Mesenteric fat pad (tissue), 1 donor: ENCODE results near the gene TK1. TPM values are rescaled to one million over a fixed set of nuclear protein-coding genes. Genes with fewer than 3 reads are reported as not detected.
A peak's percentile ranks its signal among the peaks of the same experiment; 100 is the strongest.
"Not testable (repeated sequence)": the region's sequence is repeated elsewhere in the genome, so short reads cannot be mapped to it uniquely, and the experiment has no call there.

Experiments
- DNase-seq: peaks from one replicate; pipeline ENCODE4 v3.0.0-alpha.2; 2020; ENCODE audit warnings: low spot score
- total RNA-seq: library from RNA; stranded (reverse); fragmentation: NEBNext Ultra II Directional; extraction: Animal tissue kit (Norgen Biotek cat#: 25700); gene quantifications from one replicate; pipeline ENCODE4 v1.2.1, GENCODE V29; 2021
- donor health status: DM: yes; HTN: yes; CAD: no.

Gene TK1
- total RNA-seq, 1 donor from 2014 or later, result 1.1 TPM

GRCh38 chr17:78154903-78155811, 31.7 kb downstream of the TK1 start:
- DNase-seq, result no peak

GRCh38 chr17:78151514-78152008, 35.3 kb downstream of the TK1 start:
- DNase-seq, result no peak

GRCh38 chr17:78148286-78149016, 38.4 kb downstream of the TK1 start:
- DNase-seq, result no peak

DNA sequence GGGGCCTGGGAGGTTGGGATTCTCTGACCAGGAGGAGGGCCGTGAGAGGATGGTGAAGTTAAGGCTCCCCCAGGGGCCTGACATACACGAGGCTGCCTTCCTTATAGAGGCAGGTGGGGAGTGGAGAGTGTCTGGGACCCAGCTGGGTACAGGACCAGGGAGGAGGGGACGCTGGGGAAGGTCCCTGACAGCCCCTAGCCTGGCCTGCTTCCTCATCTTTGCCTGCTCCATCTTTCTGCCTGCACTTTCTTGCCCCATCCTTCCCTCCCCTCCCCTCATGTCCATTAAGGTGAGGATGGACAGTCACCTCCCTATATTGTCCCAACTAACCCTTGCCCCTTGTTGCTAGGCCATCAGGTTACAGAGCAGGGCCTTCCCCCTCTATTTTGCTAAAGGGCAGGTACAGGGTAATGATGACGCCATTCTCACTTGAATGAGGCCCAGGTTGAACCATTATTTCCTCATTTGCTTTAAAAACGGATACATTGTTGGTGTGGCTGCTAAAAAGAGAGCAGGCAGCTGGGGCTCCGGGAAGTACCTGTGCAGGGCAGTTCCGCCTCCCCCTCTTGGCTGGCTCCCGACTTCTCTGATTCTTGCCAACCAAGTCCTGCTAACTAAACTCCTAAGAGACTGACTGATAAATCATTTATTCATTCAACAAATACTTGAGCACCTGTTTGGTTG, 39.4 kb downstream of the TK1 start:
- DNase-seq, result no peak

GRCh38 chr17:78146881-78147280, 40.0 kb downstream of the TK1 start:
- DNase-seq, result no peak

DNA sequence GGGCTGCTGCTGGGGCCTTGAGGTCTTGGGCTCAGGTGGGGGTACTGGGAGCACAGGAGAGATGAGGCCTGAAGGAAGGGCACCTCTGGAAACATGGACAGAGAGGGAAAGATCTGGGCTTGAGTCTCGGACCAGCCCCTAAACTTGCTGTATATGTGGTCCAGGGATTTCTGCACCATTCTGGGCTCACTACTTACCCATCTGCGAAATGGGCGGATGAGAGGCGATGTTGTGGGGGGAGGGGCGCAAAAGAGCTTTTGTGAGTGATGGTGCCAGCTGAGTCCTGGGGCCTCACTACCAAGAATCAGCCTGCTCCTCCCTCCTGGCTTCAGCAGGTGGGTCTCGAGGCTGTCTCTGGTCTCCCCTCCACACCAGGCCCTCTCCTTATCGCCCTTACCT, 40.4 kb downstream of the TK1 start:
- no peak for DNase-seq

GRCh38 chr17:78144736-78145641, 41.9 kb downstream of the TK1 start:
- no peak for DNase-seq

DNA sequence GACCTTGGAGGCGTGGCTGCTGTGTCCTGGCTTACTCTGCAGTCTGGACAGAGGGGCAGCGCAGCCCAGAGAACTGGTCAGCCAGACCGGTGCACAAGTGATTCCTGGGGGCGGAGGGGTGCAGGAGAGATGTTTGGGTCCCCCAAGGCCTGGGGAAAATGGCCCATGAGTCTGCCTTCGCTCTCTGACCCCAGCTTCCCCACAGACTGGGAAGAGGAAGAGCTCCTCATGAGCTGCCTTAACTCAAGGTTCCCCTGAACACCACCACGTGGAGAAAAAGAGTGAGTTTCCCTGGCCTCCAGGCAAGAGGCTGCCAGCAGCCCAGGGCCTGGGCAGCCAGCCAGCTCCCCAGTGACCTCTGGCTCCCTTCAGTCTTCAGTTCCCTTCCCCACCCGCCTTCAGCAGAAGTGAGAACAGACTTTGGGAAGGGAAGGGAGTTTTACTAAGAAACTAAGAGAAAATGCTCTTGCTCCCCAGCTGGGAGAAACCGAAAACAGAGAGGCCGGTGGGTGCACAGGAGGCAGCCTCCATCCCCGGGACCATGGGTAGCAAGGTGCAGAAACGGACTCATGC, 42.6 kb downstream of the TK1 start:
- no peak for DNase-seq

GRCh38 chr17:78143214-78144146, 43.4 kb downstream of the TK1 start:
- no peak for DNase-seq

GRCh38 chr17:78142119-78142861, 44.6 kb downstream of the TK1 start:
- no peak for DNase-seq

GRCh38 chr17:78141437-78142118, 45.3 kb downstream of the TK1 start:
- no peak for DNase-seq

DNA sequence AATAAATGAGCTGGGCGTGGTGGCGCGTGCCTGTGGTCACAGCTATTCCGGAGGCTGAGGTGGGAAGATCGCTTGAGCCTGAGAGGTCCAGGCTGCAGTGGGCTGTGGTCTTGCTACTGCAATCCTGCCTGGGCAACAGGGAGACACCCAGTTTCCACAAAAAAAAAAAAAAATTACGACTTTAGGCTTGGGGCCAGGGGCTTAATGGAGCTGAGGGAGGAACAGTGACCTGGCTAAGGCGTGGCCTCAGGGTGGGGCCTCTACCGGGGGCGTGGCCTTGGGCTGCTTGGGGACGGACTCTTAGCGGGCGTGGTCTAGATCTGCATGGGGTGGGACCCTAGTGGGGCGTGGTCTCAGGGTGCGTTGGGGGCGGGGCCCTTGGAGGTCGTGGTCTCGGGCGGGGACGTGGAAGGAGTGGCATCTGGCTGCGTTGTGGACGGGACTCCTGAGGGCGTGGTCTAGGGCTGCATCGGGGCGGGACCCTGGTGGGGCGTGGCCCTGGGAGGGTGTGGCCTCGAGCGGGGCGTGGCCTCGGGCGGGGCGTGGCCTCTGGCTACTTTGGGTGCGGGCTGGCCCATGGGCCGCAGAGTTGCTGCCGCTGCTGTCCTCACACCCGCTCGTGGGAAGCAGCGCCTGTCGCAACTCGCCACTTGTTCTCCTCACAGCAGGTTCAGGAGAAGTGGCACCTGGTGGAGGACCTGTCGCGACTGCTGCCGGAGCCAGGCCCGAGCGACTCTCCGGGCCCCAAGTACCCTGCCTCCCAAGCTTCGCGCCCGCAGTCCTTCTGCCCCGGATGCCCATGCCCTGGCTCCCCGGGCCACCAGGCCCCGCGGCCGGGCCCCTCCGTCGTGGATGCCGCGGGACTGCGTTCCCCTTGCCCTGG, 46.4 kb downstream of the TK1 start:
- peak; percentile 98 for DNase-seq

GRCh38 chr17:78139861-78140168, 47.0 kb downstream of the TK1 start:
- DNase-seq, result not testable (repeated sequence)

- DNase-seq, result no peak
Observed at GRCh38 chr17:78138204-78139060, 48.4 kb downstream of the TK1 start.

DNA sequence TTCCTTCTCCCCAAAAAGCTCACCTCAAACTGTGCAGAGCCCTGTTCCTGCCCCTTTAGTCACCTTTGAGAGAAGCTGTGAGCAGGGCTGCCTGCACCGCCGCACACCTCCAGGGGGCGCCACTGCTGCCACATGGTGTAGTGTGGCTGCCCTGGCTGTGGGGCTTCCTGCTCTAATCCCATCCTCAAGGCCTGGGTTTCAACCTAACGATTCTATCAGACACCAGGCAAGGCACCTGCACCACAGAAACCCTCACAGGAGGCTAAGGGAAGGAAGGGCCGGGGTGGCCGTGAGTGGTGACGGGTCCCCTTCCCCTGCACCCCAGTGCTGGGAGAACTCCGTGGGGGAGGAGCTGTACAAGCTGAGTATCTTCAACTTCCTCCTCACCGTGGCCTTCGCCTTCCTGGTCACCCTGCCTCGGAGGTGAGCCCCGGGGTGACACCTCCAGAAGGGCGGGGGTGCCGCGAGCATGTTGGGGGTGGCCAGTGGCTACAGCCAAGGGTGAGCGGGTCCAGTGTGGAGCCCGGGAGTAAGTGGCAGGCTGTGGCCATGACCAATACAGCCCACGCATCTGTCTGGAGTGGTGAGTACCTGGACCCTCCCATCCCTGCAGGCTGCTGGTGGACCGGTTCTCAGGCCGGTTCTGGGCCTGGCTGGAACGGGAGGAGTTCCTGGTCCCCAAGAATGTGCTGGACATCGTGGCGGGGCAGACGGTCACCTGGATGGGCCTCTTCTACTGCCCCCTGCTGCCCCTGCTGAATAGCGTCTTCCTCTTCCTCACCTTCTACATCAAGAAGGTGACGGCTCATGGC, 49.3 kb downstream of the TK1 start:
- DNase-seq, result no peak
